ENCODE measurements around the gene SNX6. TPM values are rescaled to one million over a fixed set of nuclear protein-coding genes. Genes with fewer than 3 reads are reported as not detected.

Gene SNX6
- total and polyA plus RNA-seq, 4 donors = 14.7 to 79.4 (median 52.0) TPM

- Histone ChIP-seq H3K9ac (ENCODE audit: insufficient read depth in 1 of 2, low read length in 2 of 2) (no peak overlapping the region), H3K4me3 (no peak overlapping the region), H3K9me3 (ENCODE audit: control insufficient read depth in 4 of 4, insufficient read depth in 3 of 4, low read length in 3 of 4) (no peaks in the 10 kb centered on the region), H3K27ac (ENCODE audit: low read depth in 1 of 2, low read length in 1 of 2) (no peak overlapping the region), H3K27me3 (ENCODE audit: control insufficient read depth in 3 of 3, insufficient read depth in 3 of 3, low read length in 2 of 3) (no peaks in the 10 kb centered on the region), H3K36me3 (ENCODE audit: control insufficient read depth in 4 of 4, insufficient read depth in 4 of 4, low read length in 4 of 4) (no peaks in the 10 kb centered on the region), H3K4me1 (ENCODE audit: control insufficient read depth in 5 of 5, insufficient read depth in 5 of 5, low read length in 5 of 5) (peaks cover 0 to 7% (median 0%) of the 10 kb centered on the region in 5 donors)
- ATAC-seq (ENCODE audit: insufficient read depth, low FRiP score) = no peak
- DNase-seq = no peak
- TF ChIP-seq CTCF (IDR thresholded peaks at IDR 0.05; ENCODE audit: control extremely low read depth, extremely low read depth) = no peak
- WGBS, 2 donors = 97% methylated on average over 7 of the region's 7 CpGs
These were observed 37.1 kb upstream of the SNX6 start for GRCh38 chr14:34667007-34667406.

GRCh38 chr14:34665785-34666435 lies 36.0 kb upstream of the SNX6 start:
- Histone ChIP-seq H3K4me3 (no peak overlapping the region), H3K27ac (ENCODE audit: low read depth in 1 of 2, low read length in 1 of 2) (no peak overlapping the region), H3K4me1 (ENCODE audit: control insufficient read depth in 5 of 5, insufficient read depth in 5 of 5, low read length in 5 of 5) (peaks cover 0 to 7% (median 0%) of the 10 kb centered on the region in 5 donors), H3K27me3 (ENCODE audit: control insufficient read depth in 3 of 3, insufficient read depth in 3 of 3, low read length in 2 of 3) (no peaks in the 10 kb centered on the region), H3K9me3 (ENCODE audit: control insufficient read depth in 4 of 4, insufficient read depth in 3 of 4, low read length in 3 of 4) (peaks cover 0 to 3% (median 0%) of the 10 kb centered on the region in 4 donors), H3K36me3 (ENCODE audit: control insufficient read depth in 4 of 4, insufficient read depth in 4 of 4, low read length in 4 of 4) (no peaks in the 10 kb centered on the region), H3K9ac (ENCODE audit: insufficient read depth in 1 of 2, low read length in 2 of 2) (peak overlapping the region in 1 of 2 donors; percentile 46)
- DNase-seq (peak in 2 of 3 donors; percentile 68 to 75), ATAC-seq (ENCODE audit: insufficient read depth, low FRiP score) (no peak)
- TF ChIP-seq CTCF (IDR thresholded peaks at IDR 0.05; ENCODE audit: control extremely low read depth, extremely low read depth) = no peak
- 10 to 23% methylated on average over 2 of the region's 2 CpGs for WGBS, 2 donors

GRCh38 chr14:34662561-34663088 lies 32.7 kb upstream of the SNX6 start:
- Histone ChIP-seq H3K4me1 (ENCODE audit: control insufficient read depth in 5 of 5, insufficient read depth in 5 of 5, low read length in 5 of 5) (peaks cover 0 to 7% (median 0%) of the 10 kb centered on the region in 5 donors), H3K9me3 (ENCODE audit: control insufficient read depth in 4 of 4, insufficient read depth in 3 of 4, low read length in 3 of 4) (peaks cover 0 to 3% (median 0%) of the 10 kb centered on the region in 4 donors), H3K4me3 (no peak overlapping the region), H3K27me3 (ENCODE audit: control insufficient read depth in 3 of 3, insufficient read depth in 3 of 3, low read length in 2 of 3) (no peaks in the 10 kb centered on the region), H3K27ac (ENCODE audit: low read depth in 1 of 2, low read length in 1 of 2) (no peak overlapping the region), H3K9ac (ENCODE audit: insufficient read depth in 1 of 2, low read length in 2 of 2) (no peak overlapping the region), H3K36me3 (ENCODE audit: control insufficient read depth in 4 of 4, insufficient read depth in 4 of 4, low read length in 4 of 4) (no peaks in the 10 kb centered on the region)
- no peak for TF ChIP-seq CTCF (IDR thresholded peaks at IDR 0.05; ENCODE audit: control extremely low read depth, extremely low read depth)
- ATAC-seq (ENCODE audit: insufficient read depth, low FRiP score) = no peak
- 89 to 90% methylated on average over 4 of the region's 4 CpGs for WGBS, 2 donors
- DNase-seq = no peak
